Cardiac fibroblast (primary cell): ENCODE measurements around the gene EIF2B4.
"Not testable (repeated sequence)": the region's sequence is repeated elsewhere in the genome, so short reads cannot be mapped to it uniquely, and the experiment has no call there.

Source experiments
- DNase-seq, 2 donors: peaks; one replicate each; pipeline versions ENCODE4 v3.0.0 to v3.0.0-alpha.2; 2010; ENCODE audit warnings: low read depth in 2 of 2
- H3K4me3 ChIP-seq, 2 donors: replicated peaks in 1 of 2; 1 replicate in 1 of 2; 2 replicates in 1 of 2; pipeline ENCODE4 v1.5.1; 2011; ENCODE audit warnings: low read depth in 2 of 2, low read length in 2 of 2, mild to moderate bottlenecking in 2 of 2, moderate library complexity in 1 of 2
- TF ChIP-seq, protein P1 (sequence below): IDR thresholded peaks from one replicate; pipeline ENCODE4 v1.5.1; 2011; ENCODE audit warnings: low read depth, mild to moderate bottlenecking, low read length, inconsistent platforms

The EIF2B4 gene

DNA sequence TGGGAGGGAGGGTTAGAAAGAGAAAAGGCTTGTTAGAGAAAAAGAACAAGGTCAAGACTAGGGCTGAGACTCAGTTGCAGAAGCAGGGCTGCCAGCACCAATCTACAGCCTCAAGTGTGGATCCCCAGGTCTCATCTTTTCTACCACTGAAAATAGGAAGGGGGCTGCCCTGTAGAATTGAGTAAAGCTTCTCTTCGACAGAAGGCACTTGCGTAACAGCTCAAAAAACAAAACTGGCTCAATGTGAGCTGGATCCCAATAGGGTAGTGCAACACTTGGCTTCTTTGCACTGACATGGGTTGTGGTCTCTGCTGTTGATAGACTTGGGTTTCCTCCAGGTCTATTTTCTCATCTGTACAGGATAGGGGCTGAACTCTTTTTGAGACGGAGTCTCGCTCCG, 45.4 kb downstream of the EIF2B4 start:
- H3K4me3 ChIP-seq, result no peak overlapping the region
- no peak for DNase-seq
- TF ChIP-seq, protein P1, sequence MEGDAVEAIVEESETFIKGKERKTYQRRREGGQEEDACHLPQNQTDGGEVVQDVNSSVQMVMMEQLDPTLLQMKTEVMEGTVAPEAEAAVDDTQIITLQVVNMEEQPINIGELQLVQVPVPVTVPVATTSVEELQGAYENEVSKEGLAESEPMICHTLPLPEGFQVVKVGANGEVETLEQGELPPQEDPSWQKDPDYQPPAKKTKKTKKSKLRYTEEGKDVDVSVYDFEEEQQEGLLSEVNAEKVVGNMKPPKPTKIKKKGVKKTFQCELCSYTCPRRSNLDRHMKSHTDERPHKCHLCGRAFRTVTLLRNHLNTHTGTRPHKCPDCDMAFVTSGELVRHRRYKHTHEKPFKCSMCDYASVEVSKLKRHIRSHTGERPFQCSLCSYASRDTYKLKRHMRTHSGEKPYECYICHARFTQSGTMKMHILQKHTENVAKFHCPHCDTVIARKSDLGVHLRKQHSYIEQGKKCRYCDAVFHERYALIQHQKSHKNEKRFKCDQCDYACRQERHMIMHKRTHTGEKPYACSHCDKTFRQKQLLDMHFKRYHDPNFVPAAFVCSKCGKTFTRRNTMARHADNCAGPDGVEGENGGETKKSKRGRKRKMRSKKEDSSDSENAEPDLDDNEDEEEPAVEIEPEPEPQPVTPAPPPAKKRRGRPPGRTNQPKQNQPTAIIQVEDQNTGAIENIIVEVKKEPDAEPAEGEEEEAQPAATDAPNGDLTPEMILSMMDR, result no peak

DNA sequence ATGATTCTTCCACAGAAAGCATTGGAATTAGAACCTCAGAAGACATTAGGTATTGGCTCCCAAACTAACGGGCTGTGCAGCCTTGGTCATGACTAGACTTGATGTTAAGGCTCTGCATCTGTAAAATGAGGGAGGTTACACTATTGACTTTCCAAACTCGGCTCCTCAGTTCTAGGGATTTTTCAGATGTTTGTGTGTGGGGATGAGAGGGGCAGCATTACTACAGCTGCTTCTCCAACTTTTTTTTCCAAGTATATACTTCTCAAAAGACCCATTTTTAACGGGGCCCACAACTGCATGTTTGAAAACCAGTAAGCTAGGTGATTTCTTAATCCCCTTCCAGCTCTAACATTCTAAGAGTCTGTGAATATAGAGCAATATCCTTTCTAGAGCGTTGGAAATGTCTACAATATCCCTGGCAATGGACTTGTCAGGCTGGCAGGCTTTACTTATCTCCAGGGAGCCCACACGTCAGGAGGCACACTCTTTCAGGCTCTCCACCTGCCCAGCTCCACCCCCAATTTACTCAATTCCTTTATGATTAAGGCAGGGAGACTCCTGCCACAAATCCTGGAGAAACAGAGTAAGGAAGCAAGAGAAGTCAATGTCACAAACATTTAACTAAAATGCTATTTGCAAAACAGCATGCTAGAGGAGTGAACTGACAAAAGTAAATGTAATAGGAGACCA, 46.4 kb downstream of the EIF2B4 start:
- TF ChIP-seq, protein P1, result no peak
- peak overlapping the region; percentile 72 to 86 for H3K4me3 ChIP-seq

DNA sequence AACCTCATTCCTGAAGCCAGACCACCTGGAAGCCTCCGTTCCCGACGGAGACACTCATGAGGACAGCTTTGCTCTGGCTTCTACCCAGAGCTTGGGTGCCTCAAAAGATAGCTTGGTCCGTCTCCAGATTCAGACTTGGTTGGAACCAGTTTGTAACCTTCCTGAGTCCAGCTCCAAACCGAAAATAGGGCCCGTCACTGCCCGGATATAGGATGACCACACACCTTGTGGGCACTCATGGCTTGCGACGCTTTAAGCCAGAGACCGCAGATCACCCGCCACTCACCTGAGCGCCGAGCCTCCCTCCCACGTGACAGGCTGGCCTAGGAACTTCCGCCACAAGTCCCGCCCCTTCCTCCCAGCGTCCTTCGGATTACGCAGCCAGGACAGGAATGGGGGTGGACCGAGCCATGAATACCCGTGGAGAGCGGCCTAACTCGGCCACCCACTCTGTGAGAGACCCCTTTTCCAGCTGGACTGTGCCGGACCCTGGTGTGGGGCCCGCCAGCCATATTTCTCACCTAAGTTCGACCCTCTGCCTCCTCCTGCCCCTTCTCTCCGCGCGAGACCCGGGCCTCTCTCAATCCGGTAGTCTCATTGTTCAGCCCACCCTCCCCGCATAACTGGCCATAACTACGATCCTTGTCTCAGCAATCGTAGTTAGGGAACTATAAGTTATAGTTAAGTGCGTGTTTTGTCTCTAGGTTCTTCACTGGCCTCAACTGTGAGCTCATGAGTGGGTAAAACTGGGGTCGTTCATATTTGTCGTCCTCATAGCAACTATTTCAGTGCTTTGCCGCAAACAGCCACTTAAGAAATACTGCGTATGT, 47.2 kb downstream of the EIF2B4 start, which contains the start of gene MPV17:
Gene MPV17, minus strand, starts transcription at position 332 of the 830 bp plus-strand sequence. CDS start 580 bp downstream, outside the sequence.
- peak; percentile 92 to 95 for DNase-seq
- TF ChIP-seq, protein P1, result no peak
- H3K4me3 ChIP-seq, result peak within 1 kb of the TSS; percentile 72 to 86

More for the DNA sequence above, 46.4 kb downstream of the EIF2B4 start:
- no peak for DNase-seq

GRCh38 chr2:27322301-27322765, 47.8 kb downstream of the EIF2B4 start:
- TF ChIP-seq, protein P1, result no peak
- H3K4me3 ChIP-seq, result peak overlapping the region; percentile 72 to 86
- peak in 1 of 2 donors; percentile 11 for DNase-seq

- TF ChIP-seq, protein P1, result peak; percentile 76
- DNase-seq, result peak; percentile 98 to 99
- peak overlapping the region in 1 of 2 donors; percentile 20 for H3K4me3 ChIP-seq
Measured at GRCh38 chr2:27320958-27321543, 49.1 kb downstream of the EIF2B4 start.

GRCh38 chr2:27319839-27320238, 50.3 kb downstream of the EIF2B4 start:
- H3K4me3 ChIP-seq, DNase-seq: not testable (repeated sequence)
